Gastrocnemius medialis (tissue), 4 donors: ENCODE data around the gene PLCG1.

Source experiments
- CTCF ChIP-seq, 5 experiments: fragments of 450-650 bp in 3 of 5; fragments of 200-600 bp in 2 of 5; sonication (generic) in 2 of 5; IDR thresholded peaks in 4 of 5; conservative IDR thresholded peaks in 1 of 5; 1 replicate in 4 of 5; 2 replicates in 1 of 5; pipeline ENCODE4 v1.5.1; 2016 to 2019; ENCODE audit warnings: antibody characterized with exemption in 5 of 5, mild to moderate bottlenecking in 3 of 5, moderate library complexity in 3 of 5
- POLR2A ChIP-seq, 2 donors: fragments of 450-650 bp; IDR thresholded peaks; one replicate each; pipeline ENCODE4 v1.6.1; 2017; ENCODE audit warnings: antibody characterized with exemption in 2 of 2, mild to moderate bottlenecking in 2 of 2, moderate library complexity in 2 of 2

DNA sequence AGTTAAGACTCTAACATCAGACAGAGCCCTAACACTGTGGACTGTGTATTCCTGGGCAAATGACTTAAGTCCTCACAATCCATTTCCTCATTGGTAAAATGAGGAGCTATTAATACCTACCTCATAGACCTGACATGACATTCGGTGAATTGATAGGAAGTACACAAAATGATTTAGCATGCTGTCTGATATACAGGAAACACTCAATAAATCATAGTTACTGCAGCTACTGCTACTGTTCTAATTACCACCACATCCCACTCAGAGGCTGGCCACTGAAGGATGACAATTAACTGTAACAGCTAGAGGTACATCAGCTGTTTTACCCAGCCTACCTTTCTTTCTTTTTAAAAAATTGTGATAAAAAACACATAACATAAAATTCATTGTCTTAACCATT lies 87.7 kb downstream of the PLCG1 start:
- TF ChIP-seq CTCF (IDR thresholded peaks at IDR 0.05 in 4 of 5, conservative IDR thresholded peaks at IDR 0.05 in 1 of 5) (no peak), POLR2A (IDR thresholded peaks at IDR 0.05) (no peak)
